GM18909 (cell line): ENCODE results near the gene SLC4A1AP.
"Not testable (repeated sequence)": the region's sequence is repeated elsewhere in the genome, so short reads cannot be mapped to it uniquely, and the experiment has no call there.

Experiments used
- ATAC-seq: cut with Tn5 transposase; IDR thresholded peaks from one replicate; pipeline ENCODE4 v1.9.1; 2021; ENCODE audit warnings: mild to moderate bottlenecking; ENCODE audit not compliant: unreplicated experiment, poor library complexity

SLC4A1AP gene

DNA sequence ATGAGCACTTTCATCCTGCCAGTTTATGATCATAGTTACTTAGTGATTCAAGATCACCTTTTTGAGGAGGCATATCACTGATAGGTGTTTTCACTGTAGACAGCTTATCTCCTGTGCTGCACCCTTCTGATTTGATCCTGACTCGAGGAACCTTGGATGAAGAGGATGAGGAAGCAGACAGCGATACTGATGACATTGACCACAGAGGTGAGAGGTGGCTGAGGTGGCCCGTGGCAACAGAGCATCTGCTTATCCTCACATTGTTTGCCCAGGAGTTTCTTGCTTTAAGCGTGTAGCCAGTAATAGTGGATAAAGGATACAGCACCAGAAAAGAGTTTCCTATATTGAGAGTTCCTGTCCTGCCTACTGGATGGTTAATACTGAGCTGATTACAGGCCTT, 16.0 kb upstream of the SLC4A1AP start:
- no peak for ATAC-seq

DNA sequence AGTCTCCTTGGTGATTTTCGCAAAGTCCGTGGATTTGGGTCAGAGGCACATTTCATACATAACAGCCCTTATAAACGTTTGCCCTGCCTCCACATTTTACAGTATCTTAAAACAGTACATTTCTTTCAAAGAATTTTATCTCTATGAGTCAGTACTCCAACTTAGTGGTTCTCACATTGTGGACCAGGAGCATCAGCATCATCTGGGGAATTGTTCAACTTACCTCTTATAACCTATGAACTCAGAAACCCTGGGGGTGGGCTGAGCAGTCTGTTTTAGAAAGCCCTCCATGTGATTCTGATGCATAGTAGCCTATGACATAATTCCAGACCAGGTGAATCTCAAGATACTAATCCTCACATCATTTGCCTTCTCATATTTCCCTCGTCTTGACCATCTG, 12.6 kb upstream of the SLC4A1AP start:
- ATAC-seq, result no peak

DNA sequence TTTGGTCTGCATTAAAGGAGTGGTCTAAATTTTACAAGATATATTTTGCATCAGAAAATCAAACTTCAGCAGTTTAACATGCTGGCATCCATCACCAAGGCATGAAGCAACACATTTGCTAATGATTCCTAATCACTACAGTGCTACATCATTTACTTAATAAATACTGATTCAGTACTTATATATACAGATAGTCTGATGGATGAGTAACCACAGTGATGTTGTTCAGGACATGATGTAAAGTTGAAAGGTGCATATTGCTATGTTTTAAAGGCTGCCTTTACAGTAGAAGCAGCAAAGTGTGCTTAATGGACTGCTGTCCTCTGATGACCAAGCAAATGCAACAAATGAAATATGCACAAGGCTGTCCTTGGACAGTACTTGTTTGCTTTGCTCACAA, 11.3 kb upstream of the SLC4A1AP start:
- ATAC-seq, result no peak

DNA sequence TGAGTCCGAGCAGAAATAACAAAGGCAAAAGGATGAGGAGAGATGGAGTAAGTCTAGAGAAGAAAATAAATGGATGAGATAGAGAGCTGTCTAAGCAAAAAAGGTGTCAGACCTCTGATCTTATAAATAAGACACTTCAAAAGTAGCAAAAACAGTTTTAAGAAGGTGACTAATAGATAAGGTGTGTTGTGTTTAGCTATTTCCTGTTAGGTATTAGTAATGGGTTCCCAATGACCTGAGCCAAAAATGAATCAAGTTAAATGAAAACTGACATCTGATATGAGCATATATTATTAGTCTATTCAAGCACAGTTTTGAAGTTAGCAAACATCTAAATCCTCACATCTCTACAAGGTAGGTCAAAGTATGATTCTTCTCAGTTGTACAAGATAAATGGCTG, 10.9 kb upstream of the SLC4A1AP start:
- no peak for ATAC-seq

DNA sequence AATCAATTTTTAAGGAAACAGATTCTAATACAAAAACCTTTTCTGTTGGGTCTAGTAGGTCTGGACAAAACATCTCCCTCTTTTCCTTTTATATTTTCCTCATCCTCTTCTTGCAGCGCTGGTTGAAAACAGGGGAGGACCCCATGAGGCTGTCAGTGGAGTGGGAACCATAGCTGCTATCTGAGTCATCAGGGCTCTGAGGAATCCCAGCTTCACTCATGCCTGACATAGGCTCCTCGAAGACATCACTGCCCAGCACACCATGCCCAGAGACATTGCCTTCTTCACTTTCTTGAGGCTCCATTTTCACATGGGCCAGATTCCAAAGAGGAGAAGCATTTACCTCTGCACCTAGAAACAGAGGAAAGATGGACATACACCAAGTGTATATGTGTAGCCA, 10.3 kb upstream of the SLC4A1AP start:
- no peak for ATAC-seq

DNA sequence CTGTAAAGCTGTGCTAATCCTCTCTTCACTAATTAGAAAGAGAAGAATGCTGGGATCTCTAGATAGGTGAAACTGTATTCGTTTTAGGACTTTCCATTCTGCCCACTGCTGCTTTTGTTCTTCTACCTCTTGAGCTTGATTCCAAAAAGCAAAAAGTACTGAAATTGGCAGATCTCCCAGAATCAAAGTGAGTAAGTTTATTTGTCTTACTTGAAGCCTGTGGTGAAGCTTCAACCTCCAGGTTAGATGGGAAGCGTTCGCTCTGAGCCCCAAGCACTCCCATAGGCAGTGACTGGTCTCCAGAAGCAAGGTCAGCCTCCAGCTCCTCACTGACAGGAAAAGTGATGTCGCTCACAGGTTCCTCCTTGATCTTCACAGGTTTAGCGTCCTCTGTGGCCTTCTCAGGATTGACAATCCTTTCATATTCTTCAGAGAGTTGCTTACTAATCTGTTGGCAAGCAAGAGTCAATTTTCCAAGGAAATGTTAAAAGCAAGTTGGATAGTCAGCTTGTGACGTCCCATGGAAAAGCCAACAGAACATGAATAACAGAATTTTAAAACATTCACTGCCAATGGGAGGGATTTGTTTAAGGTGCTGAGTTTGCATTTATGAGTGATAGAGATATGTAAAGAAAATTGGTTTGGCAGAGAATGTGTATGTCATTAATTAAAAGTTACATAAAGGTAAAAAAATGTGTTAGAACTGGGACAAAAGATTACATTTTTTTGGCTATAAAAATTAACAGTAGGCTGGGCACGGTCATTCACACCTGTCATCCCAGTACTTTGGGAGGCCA, 8.3 kb upstream of the SLC4A1AP start:
- no peak for ATAC-seq

DNA sequence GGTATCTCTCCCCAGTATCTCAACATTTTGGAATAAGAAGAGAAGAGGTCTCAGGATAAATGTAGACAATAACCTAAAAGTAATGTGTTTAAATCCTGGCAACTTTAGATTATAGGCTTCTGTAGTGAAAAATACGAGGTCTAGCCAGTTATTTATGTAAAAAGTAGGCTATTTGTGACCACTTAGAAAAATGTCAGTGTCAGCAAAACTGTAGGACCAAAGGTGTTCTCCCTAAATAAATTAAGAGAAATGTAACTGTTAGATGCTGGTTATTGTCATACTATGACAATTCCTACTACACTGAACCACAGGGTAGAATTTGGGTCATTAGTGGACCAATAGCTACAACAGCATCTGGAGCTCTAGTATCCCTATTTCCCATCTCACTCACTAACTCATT, 2.3 kb upstream of the SLC4A1AP start:
- ATAC-seq, result no peak

DNA sequence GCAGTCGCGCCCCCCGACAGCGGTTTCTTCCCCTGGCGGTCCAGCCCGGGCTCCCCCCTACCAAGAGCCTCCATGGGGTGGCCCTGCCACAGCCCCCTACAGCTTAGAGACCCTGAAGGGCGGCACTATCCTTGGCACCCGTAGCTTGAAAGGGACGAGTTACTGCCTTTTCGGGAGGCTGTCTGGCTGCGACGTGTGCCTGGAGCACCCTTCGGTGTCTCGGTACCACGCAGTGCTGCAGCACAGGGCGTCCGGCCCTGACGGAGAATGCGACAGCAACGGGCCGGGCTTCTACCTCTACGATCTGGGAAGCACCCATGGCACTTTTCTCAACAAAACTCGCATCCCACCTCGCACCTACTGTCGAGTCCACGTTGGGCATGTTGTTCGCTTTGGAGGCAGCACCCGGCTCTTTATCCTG, 475 bp downstream of the SLC4A1AP start:
- ATAC-seq, result peak; percentile 23

DNA sequence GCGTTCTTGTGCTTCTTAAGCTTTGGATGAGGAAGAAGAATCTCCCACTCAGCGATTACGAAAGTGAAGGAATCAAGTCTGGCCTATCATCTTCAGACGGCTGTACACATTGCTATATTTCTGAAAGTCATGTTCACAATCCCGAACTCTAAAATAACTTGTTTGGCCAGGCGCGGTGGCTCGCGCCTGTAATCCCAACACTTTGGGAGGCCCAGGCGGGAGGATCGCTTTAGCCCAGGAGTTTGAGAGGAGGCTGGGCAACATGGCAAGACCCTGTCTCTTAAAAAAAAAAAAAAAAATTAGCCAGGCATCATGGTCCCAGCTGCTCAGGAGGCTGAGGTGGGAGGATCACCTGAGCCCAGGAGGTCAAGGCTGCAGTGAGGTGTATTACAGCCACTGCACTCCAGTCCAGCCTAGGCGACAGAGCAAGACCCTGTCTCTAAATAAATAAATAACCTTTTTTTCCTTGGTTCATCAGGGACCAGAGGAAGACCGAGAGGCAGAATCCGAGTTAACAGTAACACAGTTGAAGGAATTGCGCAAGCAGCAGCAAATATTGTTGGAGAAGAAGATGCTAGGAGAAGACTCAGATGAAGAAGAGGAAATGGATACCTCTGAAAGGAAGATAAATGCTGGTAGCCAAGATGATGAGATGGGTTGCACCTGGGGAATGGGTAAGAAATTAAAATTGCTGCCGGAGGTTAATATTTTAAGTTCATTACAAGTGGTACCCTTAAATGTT, 1.1 kb downstream of the SLC4A1AP start:
- ATAC-seq, result no peak

DNA sequence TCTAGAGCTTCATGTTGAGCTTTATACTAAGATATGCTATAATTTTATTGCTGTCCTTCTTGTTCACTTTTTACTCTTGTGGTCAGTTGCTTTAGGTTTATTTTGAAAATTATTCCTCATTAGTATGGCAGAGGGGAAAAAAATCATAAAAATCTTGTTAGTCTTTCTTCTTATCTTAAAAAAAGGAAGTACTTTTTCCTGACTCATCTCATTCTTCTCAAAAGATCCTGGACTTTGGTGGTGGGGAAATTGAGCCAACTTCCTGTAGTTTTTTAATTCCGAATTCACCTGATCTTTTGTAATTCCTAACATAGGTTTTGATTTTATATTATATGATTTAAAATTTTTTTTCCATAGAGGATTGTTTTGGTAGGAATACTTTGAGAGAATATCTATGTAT, 3.8 kb downstream of the SLC4A1AP start:
- ATAC-seq, result no peak

DNA sequence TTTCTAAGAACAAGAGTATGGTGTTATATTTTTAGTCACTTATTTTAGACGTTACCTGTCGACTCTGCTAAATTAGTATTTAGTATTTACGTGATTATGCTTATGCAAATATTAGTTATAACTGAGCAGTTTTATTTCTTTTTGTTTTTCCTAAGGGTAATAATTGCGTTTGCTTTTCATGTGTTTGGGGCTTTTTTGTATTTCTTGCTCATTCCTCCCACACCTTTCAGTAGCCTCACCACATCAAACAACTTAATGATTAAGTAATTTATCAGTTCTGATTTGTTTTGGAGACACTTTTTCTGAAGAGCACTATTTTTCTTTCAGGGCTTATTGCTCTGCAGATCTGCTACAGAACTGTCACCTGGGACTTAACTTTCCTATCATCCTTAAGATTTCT, 7.5 kb downstream of the SLC4A1AP start:
- ATAC-seq, result no peak

DNA sequence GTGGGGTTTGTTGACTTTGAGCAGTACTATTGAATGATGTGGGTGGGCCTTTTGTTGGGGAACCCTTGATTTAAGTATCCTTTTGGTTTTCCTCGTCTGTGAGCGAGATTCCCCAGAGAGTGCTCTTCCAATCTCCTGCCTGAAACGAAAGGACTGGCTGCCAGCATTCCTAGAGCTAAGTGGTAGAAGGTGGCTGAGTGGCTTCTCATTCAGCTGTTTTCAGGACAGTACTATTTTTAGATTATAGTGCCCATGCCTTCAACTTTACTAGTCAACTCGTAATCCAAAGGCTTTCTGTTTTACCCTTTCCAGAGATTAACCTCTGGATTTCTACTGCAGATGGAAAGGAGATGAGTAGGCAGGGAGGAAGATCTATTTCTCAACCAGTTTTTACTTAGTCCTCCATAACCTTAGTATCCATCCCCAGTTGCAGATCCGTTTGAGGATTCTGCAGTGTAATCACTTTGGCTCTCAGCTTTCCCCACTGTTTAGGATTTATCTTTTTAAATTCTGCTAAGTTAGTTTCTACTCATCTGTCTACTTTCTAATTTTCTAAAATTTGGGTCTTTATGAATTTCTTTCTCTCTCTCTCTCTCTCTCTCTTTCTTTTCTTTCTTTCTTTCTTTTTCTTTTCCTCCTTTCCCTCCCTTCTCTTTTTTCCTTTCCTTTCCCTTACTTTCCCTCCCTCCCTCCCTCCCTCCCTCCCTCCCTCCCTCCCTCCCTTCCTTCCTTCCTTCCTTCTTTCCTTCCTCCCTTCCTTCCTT, 9.2 kb downstream of the SLC4A1AP start:
- no peak for ATAC-seq

DNA sequence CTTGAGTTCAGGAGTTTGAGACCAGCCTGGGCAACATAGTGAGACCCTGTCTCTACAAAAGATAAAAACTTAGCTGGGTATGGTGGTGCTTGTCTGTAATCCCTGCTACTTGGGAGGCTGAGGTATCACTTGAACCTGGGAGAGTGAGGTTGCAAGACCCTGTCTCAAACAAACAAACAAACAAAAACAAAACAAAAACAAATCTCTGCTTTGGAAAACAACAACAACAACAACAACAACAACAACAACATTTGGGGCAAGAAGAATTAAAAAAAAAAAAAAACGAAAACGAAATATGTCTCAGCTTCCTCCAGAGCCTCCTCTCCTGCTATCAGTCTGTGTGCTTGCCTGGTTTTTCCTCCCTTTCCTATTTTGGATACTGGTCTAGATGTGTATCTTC, 16.9 kb downstream of the SLC4A1AP start:
- ATAC-seq, result no peak

DNA sequence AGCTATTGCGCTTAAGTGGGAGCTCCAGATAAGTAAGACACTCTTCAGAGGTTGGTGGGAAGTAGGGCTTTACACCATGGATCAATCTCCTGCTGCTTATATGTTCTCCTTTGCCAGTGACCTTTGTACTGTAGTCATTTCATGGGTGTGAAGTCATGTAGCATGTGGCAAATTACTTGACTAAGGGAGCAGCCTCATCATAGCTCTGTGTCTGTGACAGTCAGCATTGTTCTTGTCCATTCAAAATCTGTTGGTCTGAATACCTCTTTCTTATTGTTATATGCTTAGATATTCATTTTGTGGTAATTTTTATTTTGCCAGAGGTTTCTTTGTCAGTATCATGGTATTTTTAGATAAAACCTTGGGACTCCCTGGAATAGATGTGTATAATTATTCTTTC, 18.2 kb downstream of the SLC4A1AP start:
- ATAC-seq, result no peak

DNA sequence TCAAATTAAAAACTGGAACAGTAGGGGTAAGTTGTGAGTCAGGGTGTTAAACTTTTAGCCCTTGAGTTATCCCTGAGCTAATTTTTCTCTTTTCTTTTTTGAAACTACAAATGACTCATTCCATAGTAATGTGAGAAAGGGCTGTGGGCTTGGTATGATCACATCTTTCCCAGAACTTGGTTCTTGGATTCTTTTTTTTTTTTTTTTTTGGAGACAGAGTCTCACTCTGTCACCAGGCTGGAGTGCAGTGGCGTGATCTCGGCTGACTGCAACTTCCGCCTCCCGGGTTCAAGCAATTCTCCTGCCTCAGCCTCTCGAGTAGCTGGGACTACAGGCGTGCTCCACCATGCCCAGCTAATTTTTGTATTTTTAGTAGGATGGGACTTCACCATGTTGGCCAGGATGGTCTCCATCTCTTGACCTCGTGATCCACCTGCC, 18.7 kb downstream of the SLC4A1AP start:
- ATAC-seq, result not testable (repeated sequence)

DNA sequence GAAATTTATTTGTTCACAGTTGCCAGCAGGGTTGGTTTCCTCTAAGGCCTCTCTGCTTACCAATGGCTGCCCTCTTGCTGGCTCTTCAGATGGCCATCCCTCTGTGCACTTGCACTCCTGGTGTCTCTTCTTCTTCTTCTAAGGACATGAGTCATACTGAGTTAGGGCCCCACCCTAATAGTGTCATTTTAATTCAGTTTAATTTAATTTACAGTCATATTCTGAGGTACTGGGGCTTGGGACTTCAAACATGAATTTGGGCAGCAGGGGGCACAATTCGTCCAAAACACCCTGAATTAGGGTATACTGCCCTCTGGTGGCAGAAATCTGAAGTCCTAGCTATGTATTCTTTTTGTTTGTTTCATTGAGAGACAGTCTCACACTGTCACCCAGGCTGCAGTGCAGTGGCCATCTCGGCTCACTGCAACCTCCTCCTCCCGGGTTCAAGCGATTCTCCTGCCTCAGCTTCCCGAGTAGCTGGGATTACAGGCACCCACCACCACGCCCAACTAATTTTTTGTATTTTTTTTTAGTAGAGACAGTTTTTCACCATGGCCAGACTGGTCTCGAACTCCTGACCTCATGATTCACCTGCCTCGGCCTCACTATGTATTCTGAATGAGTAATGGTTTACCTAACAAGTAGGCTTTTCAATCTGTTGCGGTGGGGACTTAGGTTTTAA, 19.8 kb downstream of the SLC4A1AP start:
- ATAC-seq, result peak; percentile 74

DNA sequence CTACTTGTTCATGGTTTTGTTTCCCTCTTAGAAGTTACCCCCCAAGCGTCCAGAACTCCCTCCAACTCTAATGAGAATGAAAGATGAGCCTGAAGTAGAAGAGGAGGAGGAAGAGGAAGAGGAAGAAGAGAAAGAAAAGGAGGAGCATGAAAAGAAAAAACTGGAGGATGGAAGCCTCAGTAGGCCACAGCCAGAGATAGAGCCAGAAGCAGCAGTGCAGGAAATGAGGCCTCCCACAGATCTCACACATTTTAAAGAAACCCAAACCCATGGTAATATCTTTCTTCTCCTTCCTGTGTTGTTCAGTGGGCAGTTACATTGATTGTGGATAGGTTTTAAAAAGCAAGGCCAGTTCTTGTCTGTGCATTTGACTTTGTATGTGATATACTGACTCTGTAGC, 21.3 kb downstream of the SLC4A1AP start:
- not testable (repeated sequence) for ATAC-seq

DNA sequence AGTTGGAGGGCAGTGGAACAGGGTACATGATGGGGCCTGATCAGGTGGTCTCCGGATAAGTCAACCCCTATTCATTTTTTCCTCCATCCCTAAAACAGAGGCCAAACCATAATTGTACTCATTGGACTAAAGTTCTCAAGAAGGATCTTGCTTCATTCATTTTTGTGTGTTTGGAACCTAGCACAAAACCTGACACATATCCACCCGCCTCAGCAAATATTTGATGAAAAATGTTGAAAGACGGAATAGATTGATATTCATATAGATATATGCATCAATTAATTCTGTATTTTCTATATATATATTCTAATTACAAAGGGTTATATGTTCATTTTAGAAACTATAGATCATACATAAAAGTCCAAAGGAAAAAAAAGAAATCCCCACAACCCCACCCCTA, 21.9 kb downstream of the SLC4A1AP start:
- no peak for ATAC-seq

DNA sequence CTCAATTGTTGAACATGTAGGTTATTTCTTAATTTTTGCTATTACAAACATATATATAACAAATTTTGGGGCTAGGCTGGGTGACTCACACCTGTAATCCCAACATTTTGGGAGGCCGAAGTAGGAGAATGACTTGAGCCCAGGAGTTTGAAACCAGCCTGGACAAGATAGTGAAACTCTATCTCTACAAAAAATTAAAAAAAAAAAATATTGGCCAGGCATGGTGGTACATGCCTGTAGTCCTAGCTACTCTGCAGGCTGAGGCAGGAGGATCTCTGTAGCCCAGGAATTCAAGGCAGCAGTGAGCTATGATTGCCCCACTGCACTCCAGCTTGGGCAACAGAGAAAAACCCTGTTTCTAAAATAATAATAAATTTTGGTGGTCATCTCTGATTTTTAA, 23.5 kb downstream of the SLC4A1AP start:
- ATAC-seq, result no peak

DNA sequence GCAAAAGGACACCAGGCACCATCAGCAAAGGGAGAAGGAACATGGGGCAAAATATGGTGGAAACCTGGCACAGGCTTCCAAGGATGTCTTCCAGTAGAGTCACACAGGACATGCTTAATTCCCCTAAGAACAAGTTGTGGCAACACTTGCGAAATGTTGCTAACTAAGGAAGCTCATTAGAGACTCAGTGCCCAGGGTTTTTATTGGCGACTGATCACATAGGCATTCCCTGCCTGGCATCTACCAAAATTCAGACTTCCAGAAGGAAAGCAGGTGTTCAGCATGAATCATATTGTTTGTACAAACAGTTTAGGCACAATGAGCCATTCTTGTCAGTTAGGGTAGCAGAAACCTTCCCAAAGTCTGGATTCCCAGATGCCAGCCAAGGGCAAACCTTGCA, 25.7 kb downstream of the SLC4A1AP start:
- no peak for ATAC-seq

DNA sequence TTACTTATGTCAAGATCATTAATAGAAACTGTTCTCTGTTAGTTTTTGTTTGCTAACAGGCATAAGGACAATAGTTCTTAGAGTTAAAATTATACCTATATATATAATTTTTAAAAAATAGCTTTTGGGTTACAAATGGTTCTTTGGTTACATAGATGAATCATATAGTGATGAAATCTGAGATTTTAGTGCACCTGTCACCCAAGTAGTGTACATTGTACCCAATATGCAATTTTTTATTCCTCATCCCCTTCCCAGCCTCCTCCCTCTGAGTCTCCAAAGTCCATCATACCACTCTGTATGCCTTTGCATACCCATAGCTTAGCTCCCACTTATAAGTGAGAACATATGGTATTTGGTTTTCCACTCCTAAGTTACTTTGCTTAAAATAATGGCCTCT, 26.4 kb downstream of the SLC4A1AP start:
- ATAC-seq, result no peak
